CD14-positive monocyte (primary cell): ENCODE results near the gene MSLN. TPM values are rescaled to one million over a fixed set of nuclear protein-coding genes. Genes with fewer than 3 reads are reported as not detected.
"Not testable (repeated sequence)": the region's sequence is repeated elsewhere in the genome, so short reads cannot be mapped to it uniquely, and the experiment has no call there.

Experiments
- DNase-seq, 3 donors: peaks; one replicate each; pipeline ENCODE4 v3.0.0-alpha.2; 2011 to 2022
- H2AFZ ChIP-seq: 2 replicates; pipeline ENCODE4 v1.6.0; 2012; ENCODE audit warnings: mild to moderate bottlenecking, low read depth, low read length, inconsistent platforms; ENCODE audit not compliant: insufficient read depth, poor library complexity, severe bottlenecking
- H3K27ac ChIP-seq, 2 donors: 1 replicate in 1 of 2; 2 replicates in 1 of 2; pipeline ENCODE4 v1.5.1; 2012 to 2013; ENCODE audit warnings: low read length in 2 of 2, control low read depth in 1 of 2, inconsistent platforms in 1 of 2, low read depth in 1 of 2, mild to moderate bottlenecking in 1 of 2
- H3K27me3 ChIP-seq, 2 donors: one replicate each; pipeline versions ENCODE4 v1.6.0 to v1.6.1; 2011 to 2013; ENCODE audit warnings: low read length in 2 of 2; ENCODE audit not compliant: control insufficient read depth in 2 of 2, insufficient read depth in 2 of 2
- H3K36me3 ChIP-seq, 2 donors: replicated peaks in 1 of 2; 1 replicate in 1 of 2; 2 replicates in 1 of 2; pipeline versions ENCODE4 v1.5.1 to v1.6.1; 2012 to 2013; ENCODE audit warnings: low read length in 2 of 2, control low read depth in 1 of 2, inconsistent platforms in 1 of 2, mild to moderate bottlenecking in 1 of 2; ENCODE audit not compliant: insufficient read depth in 2 of 2, control insufficient read depth in 1 of 2
- H3K4me1 ChIP-seq, 2 donors: 1 replicate in 1 of 2; 2 replicates in 1 of 2; pipeline versions ENCODE4 v1.5.1 to v1.6.1; 2012 to 2013; ENCODE audit warnings: low read length in 2 of 2, control low read depth in 1 of 2, inconsistent platforms in 1 of 2, mild to moderate bottlenecking in 1 of 2, moderate library complexity in 1 of 2; ENCODE audit not compliant: insufficient read depth in 2 of 2, control insufficient read depth in 1 of 2
- H3K4me2 ChIP-seq: replicated peaks from 2 replicates; pipeline ENCODE3; 2012; ENCODE audit warnings: low read length, moderate library complexity, mild to moderate bottlenecking; ENCODE audit not compliant: poor library complexity, severe bottlenecking; ENCODE audit errors: extremely low read depth
- H3K4me3 ChIP-seq, 3 experiments: fragments of 200-600 bp in 1 of 3; sonication (generic) in 1 of 3; replicated peaks in 1 of 3; 1 replicate in 2 of 3; 2 replicates in 1 of 3; pipeline ENCODE4 v1.5.1; 2011 to 2013; ENCODE audit warnings: low read length in 3 of 3, mild to moderate bottlenecking in 3 of 3, control low read depth in 2 of 3, low read depth in 2 of 3, inconsistent platforms in 1 of 3, moderate library complexity in 1 of 3
- H3K79me2 ChIP-seq: 2 replicates; pipeline ENCODE4 v1.6.0; 2012; ENCODE audit warnings: mild to moderate bottlenecking, control low read depth, inconsistent platforms, low read length, moderate library complexity; ENCODE audit not compliant: insufficient read depth
- H3K9ac ChIP-seq: 2 replicates; pipeline ENCODE4 v1.6.0; 2017; ENCODE audit warnings: low read length, mild to moderate bottlenecking; ENCODE audit not compliant: insufficient read depth, poor library complexity, severe bottlenecking
- H3K9me3 ChIP-seq, 2 donors: replicated peaks in 1 of 2; 1 replicate in 1 of 2; 2 replicates in 1 of 2; pipeline versions ENCODE4 v1.5.1 to v1.6.1; 2012 to 2013; ENCODE audit warnings: low read length in 2 of 2, control low read depth in 1 of 2; ENCODE audit not compliant: control insufficient read depth in 1 of 2, insufficient read depth in 1 of 2
- H4K20me1 ChIP-seq: 2 replicates; pipeline ENCODE4 v1.6.0; 2012; ENCODE audit warnings: mild to moderate bottlenecking, low read length, control low read depth, moderate library complexity; ENCODE audit not compliant: insufficient read depth
- H3K27ac Mint-ChIP-seq, 7 donors: one replicate each; pipeline ENCODE4 v1.8.0; 2020; ENCODE audit warnings: mild to moderate bottlenecking in 7 of 7, mixed read lengths in 7 of 7, moderate library complexity in 6 of 7, inconsistent platforms in 2 of 7
- H3K27me3 Mint-ChIP-seq, 3 donors: one replicate each; pipeline ENCODE4 v1.8.0; 2021 to 2022; ENCODE audit warnings: low read depth in 3 of 3, mild to moderate bottlenecking in 3 of 3, mixed read lengths in 3 of 3, moderate library complexity in 3 of 3, inconsistent platforms in 1 of 3
- H3K36me3 Mint-ChIP-seq, 2 donors: one replicate each; pipeline ENCODE4 v1.8.0; 2020; ENCODE audit warnings: mixed read lengths in 2 of 2, inconsistent platforms in 1 of 2, mild to moderate bottlenecking in 1 of 2
- H3K4me1 Mint-ChIP-seq: one replicate; pipeline ENCODE4 v1.8.0; 2020; ENCODE audit warnings: mild to moderate bottlenecking, mixed read lengths
- H3K4me3 Mint-ChIP-seq, 2 donors: one replicate each; pipeline ENCODE4 v1.8.0; 2020; ENCODE audit warnings: mild to moderate bottlenecking in 2 of 2, mixed read lengths in 2 of 2, moderate library complexity in 1 of 2
- H3K9me3 Mint-ChIP-seq, 7 donors: one replicate each; pipeline ENCODE4 v1.8.0; 2020 to 2022; ENCODE audit warnings: mixed read lengths in 7 of 7, mild to moderate bottlenecking in 6 of 7, moderate library complexity in 6 of 7, inconsistent platforms in 2 of 7
- WGBS: methylation state at CpG from one replicate; pipeline ENCODE4 v1.1.5; 2013; ENCODE audit warnings: missing lambda C conversion rate; ENCODE audit not compliant: insufficient coverage; 5-methylcytosine and 5-hydroxymethylcytosine counted together
- intact Hi-C, 2 donors: fragments of 100-400 bp; cut with micrococcal nuclease; formaldehyde crosslinking; loops; one replicate each; pipeline versions ENCODE4 v1.15.0 to v1.15.1; 2023
- polyA plus RNA-seq, 3 donors: library from polyadenylated mRNA; depleted of rRNA in 1 of 3; unstranded in 2 of 3; stranded (reverse) in 1 of 3; fragments of 300-500 nt in 2 of 3; fragments of >200 nt in 1 of 3; fragmentation: Illumina TruSeq in 2 of 3; gene quantifications; 1 replicate in 2 of 3; 2 replicates in 1 of 3; pipeline ENCODE4 v1.2.3, GENCODE V29; 2012 to 2021
- TF ChIP-seq, protein P1 (sequence below): fragments of 200-600 bp; IDR thresholded peaks from one replicate; pipeline ENCODE4 v1.8.0; 2022; ENCODE audit warnings: antibody characterized with exemption, mild to moderate bottlenecking

MSLN gene
- polyA plus RNA-seq, 3 donors, result 0.07 to 0.29 TPM; not detected in 1

DNA sequence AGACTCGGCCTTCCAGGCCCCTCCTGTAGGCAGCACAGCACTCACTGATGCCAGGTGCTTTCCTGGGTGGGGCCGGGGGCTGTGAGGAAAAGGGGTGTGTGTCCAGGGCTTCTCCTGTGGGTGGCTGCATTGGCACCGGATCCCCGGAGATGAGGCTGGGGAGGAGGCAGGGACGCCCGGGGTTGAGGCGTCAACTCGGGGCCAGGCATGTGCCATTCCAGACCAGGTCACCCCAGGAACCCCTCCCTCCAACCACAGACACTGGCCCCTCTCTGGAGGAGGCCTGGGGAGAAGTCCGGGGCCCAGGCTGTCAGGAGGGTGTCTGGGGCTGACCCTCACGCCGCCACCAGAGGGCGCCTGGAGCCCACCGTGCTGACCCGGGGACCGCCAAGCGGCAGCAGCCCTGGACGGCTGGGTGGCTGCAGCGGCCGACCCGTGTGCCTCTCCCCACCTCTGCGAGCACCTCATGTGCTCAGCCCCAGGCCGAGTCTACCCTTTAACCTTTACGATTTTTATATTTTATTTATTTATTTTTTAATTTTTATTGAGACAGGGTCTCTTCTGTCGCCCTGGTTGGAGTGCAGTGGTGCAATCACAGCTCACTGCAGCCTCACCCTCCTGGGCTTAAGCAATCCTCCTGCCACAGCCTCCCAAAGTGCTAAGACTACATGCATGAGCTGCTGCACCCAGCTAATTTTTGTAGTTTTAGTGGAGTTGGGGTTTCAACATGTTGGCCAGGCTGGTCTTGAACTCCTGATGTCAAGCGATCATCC lies 48.8 kb upstream of the MSLN start:
- no peak overlapping the region for H3K4me2 ChIP-seq
- no peak overlapping the region for H3K27ac Mint-ChIP-seq
- peak; percentile 67 to 79 (median 71) for DNase-seq

DNA sequence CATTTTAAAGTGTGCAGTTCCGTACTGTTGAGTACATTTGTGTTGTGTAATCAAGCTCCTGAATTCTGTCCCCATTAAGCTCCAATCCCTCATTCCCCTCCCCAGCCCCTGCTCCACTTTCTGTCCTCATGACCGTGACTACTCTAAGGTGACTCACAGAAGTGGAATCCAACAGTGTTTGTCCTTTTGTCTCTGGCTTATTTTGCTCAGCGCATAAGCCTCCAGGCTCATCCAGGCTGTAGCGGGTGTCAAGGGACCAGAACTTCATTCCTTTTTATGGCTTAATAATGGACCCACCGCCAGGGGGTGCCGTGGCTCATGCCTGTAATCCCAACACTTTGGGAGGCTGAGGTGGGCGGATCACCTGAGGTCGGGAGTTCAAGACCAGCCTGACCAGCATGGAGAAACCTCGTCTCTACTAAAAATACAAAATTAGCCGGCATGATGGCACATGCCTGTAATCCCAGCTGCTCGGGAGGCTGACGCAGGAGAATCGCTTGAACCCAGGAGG lies 47.7 kb upstream of the MSLN start:
- H3K9ac ChIP-seq, H3K27ac ChIP-seq, H2AFZ ChIP-seq, H3K36me3 Mint-ChIP-seq, H4K20me1 ChIP-seq, H3K4me1 Mint-ChIP-seq, H3K4me2 ChIP-seq, H3K79me2 ChIP-seq, H3K4me3 ChIP-seq, intact Hi-C loops, H3K9me3 Mint-ChIP-seq, H3K36me3 ChIP-seq, H3K9me3 ChIP-seq: not testable (repeated sequence)
- TF ChIP-seq, protein P1, sequence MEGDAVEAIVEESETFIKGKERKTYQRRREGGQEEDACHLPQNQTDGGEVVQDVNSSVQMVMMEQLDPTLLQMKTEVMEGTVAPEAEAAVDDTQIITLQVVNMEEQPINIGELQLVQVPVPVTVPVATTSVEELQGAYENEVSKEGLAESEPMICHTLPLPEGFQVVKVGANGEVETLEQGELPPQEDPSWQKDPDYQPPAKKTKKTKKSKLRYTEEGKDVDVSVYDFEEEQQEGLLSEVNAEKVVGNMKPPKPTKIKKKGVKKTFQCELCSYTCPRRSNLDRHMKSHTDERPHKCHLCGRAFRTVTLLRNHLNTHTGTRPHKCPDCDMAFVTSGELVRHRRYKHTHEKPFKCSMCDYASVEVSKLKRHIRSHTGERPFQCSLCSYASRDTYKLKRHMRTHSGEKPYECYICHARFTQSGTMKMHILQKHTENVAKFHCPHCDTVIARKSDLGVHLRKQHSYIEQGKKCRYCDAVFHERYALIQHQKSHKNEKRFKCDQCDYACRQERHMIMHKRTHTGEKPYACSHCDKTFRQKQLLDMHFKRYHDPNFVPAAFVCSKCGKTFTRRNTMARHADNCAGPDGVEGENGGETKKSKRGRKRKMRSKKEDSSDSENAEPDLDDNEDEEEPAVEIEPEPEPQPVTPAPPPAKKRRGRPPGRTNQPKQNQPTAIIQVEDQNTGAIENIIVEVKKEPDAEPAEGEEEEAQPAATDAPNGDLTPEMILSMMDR, result peak; percentile 41
- H3K27me3 ChIP-seq, result peaks cover 11 to 69% of the 10 kb centered on the region in 2 donors
- peaks cover 12 to 22% of the 10 kb centered on the region in 2 donors for H3K4me1 ChIP-seq
- WGBS, result 32% methylated on average over 7 of the region's 13 CpGs
- peak overlapping the region in 1 of 7 donors; percentile 33 for H3K27ac Mint-ChIP-seq
- H3K27me3 Mint-ChIP-seq, result peaks cover 44 to 75% (median 61%) of the 10 kb centered on the region in 3 donors
- DNase-seq, result peak; percentile 27 to 51 (median 30)
- peak overlapping the region in 1 of 2 donors; percentile 66 for H3K4me3 Mint-ChIP-seq

More for the DNA sequence above, 48.8 kb upstream of the MSLN start:
- no peak overlapping the region for H3K4me3 Mint-ChIP-seq
- H4K20me1 ChIP-seq, result no peaks in the 10 kb centered on the region
- H3K36me3 Mint-ChIP-seq, result peaks cover 0 to 3% of the 10 kb centered on the region in 2 donors
- H2AFZ ChIP-seq, result no peak overlapping the region
- peaks cover 43 to 74% (median 66%) of the 10 kb centered on the region in 3 donors for H3K27me3 Mint-ChIP-seq
- H3K27me3 ChIP-seq, result peaks cover 13 to 67% of the 10 kb centered on the region in 2 donors
- no peak overlapping the region for H3K9ac ChIP-seq
- TF ChIP-seq, protein P1, result peak; percentile 95
- peaks cover 12 to 22% of the 10 kb centered on the region in 2 donors for H3K4me1 ChIP-seq
- 3% methylated on average over 11 of the region's 25 CpGs for WGBS
- peaks cover 4 to 9% of the 10 kb centered on the region in 2 donors for H3K9me3 ChIP-seq
- H3K4me1 Mint-ChIP-seq, result peaks cover 8% of the 10 kb centered on the region
- H3K36me3 ChIP-seq, result no peaks in the 10 kb centered on the region
- no peaks in the 10 kb centered on the region for H3K79me2 ChIP-seq
- no peak overlapping the region for H3K4me3 ChIP-seq
- peaks cover 0 to 7% (median 0%) of the 10 kb centered on the region in 7 donors for H3K9me3 Mint-ChIP-seq
- intact Hi-C loops, result loop anchor here (1.0 to 2.0 kb wide), 2 partner anchors 73 to 74 kb away; no protein-coding TSS in a partner anchor
- no peak overlapping the region for H3K27ac ChIP-seq
